Ovary (tissue), 3 donors: ENCODE measurements around the gene TRIM60.
"Not testable (repeated sequence)": the region's sequence is repeated elsewhere in the genome, so short reads cannot be mapped to it uniquely, and the experiment has no call there.

ENCODE experiments used
- CTCF ChIP-seq, 3 donors: fragments of 450-650 bp in 2 of 3; fragments of 200-600 bp in 1 of 3; IDR thresholded peaks; one replicate each; pipeline versions ENCODE4 v1.5.1 to v1.8.0; 2016 to 2022; ENCODE audit warnings: antibody characterized with exemption in 3 of 3, mild to moderate bottlenecking in 1 of 3
- POLR2A ChIP-seq: fragments of 450-650 bp; IDR thresholded peaks from one replicate; pipeline ENCODE4 v1.6.1; 2017; ENCODE audit warnings: antibody characterized with exemption, mild to moderate bottlenecking, moderate library complexity
- donor health status: DM: no; HTN: no; CAD: no.

GRCh38 chr4:165084787-165085186, 53.0 kb downstream of the TRIM60 start:
- not testable (repeated sequence) for TF ChIP-seq CTCF (IDR thresholded peaks at IDR 0.05); POLR2A
